HL-60 (cell line): ENCODE measurements around the gene SYNGR3.

ENCODE experiments used
- CTCF ChIP-seq: IDR thresholded peaks from one replicate; pipeline ENCODE4 v1.5.1; 2011; ENCODE audit warnings: low read length, control low read depth, inconsistent platforms; ENCODE audit not compliant: insufficient read depth
- GABPA ChIP-seq: IDR thresholded peaks from 2 replicates; pipeline ENCODE4 v1.6.1; 2012; ENCODE audit warnings: low read depth
- POLR2AphosphoS5 ChIP-seq: IDR thresholded peaks from 2 replicates; pipeline ENCODE4 v1.6.1; 2012; ENCODE audit warnings: low read depth
- TF ChIP-seq, protein P1 (sequence below): IDR thresholded peaks from 2 replicates; pipeline ENCODE4 v1.6.1; 2012; ENCODE audit warnings: low read depth; ENCODE audit not compliant: insufficient replicate concordance

DNA sequence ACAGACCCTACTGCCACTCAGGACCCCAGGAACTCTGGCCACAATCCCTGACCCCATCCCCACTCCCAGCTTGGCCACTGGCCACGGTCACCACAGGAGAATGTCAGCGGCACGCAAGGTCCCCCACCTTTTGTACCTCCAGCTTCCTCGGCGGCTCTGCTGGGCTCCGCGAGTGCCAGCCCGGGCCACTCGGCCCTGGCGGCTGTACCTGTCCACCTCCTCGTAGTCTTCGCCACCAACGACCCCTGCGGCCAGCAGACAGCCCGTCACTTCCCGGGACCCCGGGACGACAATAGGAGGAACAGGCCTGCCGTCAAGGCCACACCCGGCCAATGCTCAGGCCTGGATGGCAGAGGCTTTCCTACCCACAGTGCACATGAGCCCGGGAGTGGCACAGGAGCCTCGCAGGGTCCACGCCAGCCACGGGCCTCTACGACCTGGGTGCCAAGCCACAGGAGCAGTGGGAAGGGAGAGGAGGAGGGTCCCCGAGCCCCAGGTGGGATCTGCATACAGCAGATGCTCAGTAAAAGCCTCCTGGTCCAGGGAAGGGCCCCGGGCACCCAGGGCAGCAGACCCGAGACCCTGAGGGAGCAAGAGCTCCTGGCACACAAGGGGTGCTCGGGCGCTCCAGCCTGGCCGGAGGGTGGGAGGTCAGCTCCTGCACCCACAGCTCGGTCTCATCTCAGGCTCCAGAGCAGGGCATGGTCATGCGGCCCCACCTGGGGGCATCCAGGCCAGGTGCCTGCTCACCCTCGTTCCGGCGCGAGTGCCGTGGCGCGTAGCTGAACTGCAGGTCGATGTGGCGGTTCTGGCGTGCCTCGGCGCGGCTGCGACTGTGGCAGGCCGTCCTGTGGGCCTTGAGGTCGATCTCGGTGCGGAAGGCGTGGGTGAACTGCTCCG is 11.9 kb downstream of the SYNGR3 start:
- TF ChIP-seq CTCF (no peak), GABPA (no peak), POLR2AphosphoS5 (no peak)
- TF ChIP-seq, protein P1, sequence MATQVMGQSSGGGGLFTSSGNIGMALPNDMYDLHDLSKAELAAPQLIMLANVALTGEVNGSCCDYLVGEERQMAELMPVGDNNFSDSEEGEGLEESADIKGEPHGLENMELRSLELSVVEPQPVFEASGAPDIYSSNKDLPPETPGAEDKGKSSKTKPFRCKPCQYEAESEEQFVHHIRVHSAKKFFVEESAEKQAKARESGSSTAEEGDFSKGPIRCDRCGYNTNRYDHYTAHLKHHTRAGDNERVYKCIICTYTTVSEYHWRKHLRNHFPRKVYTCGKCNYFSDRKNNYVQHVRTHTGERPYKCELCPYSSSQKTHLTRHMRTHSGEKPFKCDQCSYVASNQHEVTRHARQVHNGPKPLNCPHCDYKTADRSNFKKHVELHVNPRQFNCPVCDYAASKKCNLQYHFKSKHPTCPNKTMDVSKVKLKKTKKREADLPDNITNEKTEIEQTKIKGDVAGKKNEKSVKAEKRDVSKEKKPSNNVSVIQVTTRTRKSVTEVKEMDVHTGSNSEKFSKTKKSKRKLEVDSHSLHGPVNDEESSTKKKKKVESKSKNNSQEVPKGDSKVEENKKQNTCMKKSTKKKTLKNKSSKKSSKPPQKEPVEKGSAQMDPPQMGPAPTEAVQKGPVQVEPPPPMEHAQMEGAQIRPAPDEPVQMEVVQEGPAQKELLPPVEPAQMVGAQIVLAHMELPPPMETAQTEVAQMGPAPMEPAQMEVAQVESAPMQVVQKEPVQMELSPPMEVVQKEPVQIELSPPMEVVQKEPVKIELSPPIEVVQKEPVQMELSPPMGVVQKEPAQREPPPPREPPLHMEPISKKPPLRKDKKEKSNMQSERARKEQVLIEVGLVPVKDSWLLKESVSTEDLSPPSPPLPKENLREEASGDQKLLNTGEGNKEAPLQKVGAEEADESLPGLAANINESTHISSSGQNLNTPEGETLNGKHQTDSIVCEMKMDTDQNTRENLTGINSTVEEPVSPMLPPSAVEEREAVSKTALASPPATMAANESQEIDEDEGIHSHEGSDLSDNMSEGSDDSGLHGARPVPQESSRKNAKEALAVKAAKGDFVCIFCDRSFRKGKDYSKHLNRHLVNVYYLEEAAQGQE: no peak
